GM19240 (cell line): ENCODE measurements around the gene PTPN1.

ENCODE experiments used
- DNase-seq: peaks from one replicate; pipeline ENCODE4 v3.0.0; 2011; ENCODE audit warnings: low spot score; ENCODE audit not compliant: insufficient read length

The PTPN1 gene

GRCh38 chr20:50510706-50511542, 741 bp downstream of the PTPN1 start:
- no peak for DNase-seq

GRCh38 chr20:50512323-50512722, 2.1 kb downstream of the PTPN1 start:
- DNase-seq = no peak

- DNase-seq = no peak
Observed at GRCh38 chr20:50513169-50514034, 3.2 kb downstream of the PTPN1 start.

- DNase-seq = no peak
Observed at GRCh38 chr20:50514035-50514337, 3.8 kb downstream of the PTPN1 start.

- no peak for DNase-seq
Observed at GRCh38 chr20:50514750-50515149, 4.6 kb downstream of the PTPN1 start.

GRCh38 chr20:50515471-50516106, 5.4 kb downstream of the PTPN1 start:
- DNase-seq = no peak

GRCh38 chr20:50516180-50516934, 6.2 kb downstream of the PTPN1 start:
- no peak for DNase-seq

GRCh38 chr20:50516935-50517816, 7.0 kb downstream of the PTPN1 start:
- DNase-seq = no peak

GRCh38 chr20:50517817-50518154, 7.6 kb downstream of the PTPN1 start:
- DNase-seq = no peak

- DNase-seq = no peak
Observed at GRCh38 chr20:50518270-50518721, 8.1 kb downstream of the PTPN1 start.

GRCh38 chr20:50519036-50519762, 9.0 kb downstream of the PTPN1 start:
- DNase-seq = no peak

- DNase-seq = no peak
Observed at GRCh38 chr20:50520222-50520880, 10.2 kb downstream of the PTPN1 start.

GRCh38 chr20:50521221-50522052, 11.3 kb downstream of the PTPN1 start:
- no peak for DNase-seq

- no peak for DNase-seq
Observed at GRCh38 chr20:50522053-50522674, 12.0 kb downstream of the PTPN1 start.

GRCh38 chr20:50523552-50524167, 13.5 kb downstream of the PTPN1 start:
- no peak for DNase-seq

- no peak for DNase-seq
Observed at GRCh38 chr20:50525681-50526080, 15.5 kb downstream of the PTPN1 start.

- no peak for DNase-seq
Observed at GRCh38 chr20:50526403-50526989, 16.3 kb downstream of the PTPN1 start.
